ENCODE results near the gene COPS3. TPM values are rescaled to one million over a fixed set of nuclear protein-coding genes. Genes with fewer than 3 reads are reported as not detected.

COPS3 gene
- total and polyA plus RNA-seq, 2 of the 4 experiments (the other 2 are of a cell fraction), result 71.4 to 144 TPM

DNA sequence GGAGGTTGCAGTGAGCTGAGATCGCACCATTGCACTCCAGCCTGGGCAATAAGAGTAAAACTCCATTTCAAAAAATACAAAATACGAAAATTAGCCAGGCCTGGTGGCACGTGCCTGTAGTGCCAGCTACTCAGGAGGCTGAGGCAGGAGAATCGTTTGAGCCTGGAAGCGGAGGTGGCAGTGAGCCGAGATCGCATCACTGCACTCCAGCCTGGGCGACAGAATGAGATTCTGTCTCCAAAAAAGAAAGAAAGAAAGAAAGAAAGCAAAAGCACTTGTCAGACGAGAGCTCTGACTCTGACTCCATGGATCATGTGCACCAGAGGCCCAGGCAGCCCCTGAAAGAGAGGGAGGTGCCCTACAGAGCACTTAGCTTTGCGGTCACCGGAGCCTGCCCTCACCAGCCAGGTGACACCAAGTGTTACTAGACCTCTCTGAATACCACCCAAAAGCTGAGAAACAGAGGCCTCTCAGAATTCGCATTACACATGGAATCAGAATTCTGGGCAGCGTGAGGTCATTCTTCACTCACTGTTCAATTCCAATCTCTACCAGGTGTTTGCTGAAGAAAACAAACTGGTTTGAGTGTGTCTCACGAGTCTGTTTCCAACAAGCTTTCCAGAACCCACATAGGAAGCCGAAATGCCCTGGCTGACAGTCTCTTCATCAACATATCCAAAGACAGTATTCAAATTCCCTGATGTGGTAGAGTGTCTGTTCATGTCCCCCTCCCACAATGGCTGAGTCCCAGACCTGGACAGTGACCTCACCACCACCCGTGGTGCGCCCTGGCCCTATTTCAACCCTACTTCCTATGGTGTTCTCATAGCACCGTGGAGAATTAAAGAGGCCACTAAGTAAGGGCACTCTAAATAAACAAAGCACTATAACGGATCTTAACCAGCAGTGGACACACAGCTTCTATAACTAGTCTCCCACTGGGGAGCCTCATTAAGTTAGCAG lies 45.6 kb downstream of the COPS3 start:
- H3K18ac ChIP-seq (ENCODE audit: low read depth, low read length), result no peak overlapping the region
- peaks cover 20 to 59% of the 10 kb centered on the region in 2 experiments for H3K79me1 ChIP-seq (ENCODE audit: low read depth in 1 of 2, low read length in 2 of 2)
- peaks cover 9% of the 10 kb centered on the region for H3K9me1 ChIP-seq (ENCODE audit: insufficient read depth, low read length)
- BruUV-seq (replicated peaks), result no TSS peak
- no peak overlapping the region for H3K4ac ChIP-seq (ENCODE audit: low read depth, low read length)
- H2BK15ac ChIP-seq (ENCODE audit: low read depth, low read length), result no peak overlapping the region
- no peak overlapping the region for H2BK20ac ChIP-seq (ENCODE audit: low read depth, low read length)
- H4K91ac ChIP-seq (ENCODE audit: insufficient read depth, low read depth, low read length), result no peak overlapping the region
- H2BK120ac ChIP-seq (ENCODE audit: low read depth, low read length), result no peak overlapping the region
- H4K20me1 ChIP-seq (ENCODE audit: insufficient read depth, low read length), result peaks cover 47% of the 10 kb centered on the region
- in situ Hi-C loops (cut with MboI; ENCODE audit: low sequenced_read_pairs) (no loop called here), intact Hi-C loops (cut with micrococcal nuclease) (loop anchor here (1.0 kb wide), 1 partner anchor 93 kb away; no protein-coding TSS in a partner anchor), dilution Hi-C loops (cut with HindIII; ENCODE audit: low sequenced_read_pairs, unreplicated experiment) (no loop called here)
- CTCF ChIA-PET, result no interaction called here
- TF ChIP-seq, protein P1, sequence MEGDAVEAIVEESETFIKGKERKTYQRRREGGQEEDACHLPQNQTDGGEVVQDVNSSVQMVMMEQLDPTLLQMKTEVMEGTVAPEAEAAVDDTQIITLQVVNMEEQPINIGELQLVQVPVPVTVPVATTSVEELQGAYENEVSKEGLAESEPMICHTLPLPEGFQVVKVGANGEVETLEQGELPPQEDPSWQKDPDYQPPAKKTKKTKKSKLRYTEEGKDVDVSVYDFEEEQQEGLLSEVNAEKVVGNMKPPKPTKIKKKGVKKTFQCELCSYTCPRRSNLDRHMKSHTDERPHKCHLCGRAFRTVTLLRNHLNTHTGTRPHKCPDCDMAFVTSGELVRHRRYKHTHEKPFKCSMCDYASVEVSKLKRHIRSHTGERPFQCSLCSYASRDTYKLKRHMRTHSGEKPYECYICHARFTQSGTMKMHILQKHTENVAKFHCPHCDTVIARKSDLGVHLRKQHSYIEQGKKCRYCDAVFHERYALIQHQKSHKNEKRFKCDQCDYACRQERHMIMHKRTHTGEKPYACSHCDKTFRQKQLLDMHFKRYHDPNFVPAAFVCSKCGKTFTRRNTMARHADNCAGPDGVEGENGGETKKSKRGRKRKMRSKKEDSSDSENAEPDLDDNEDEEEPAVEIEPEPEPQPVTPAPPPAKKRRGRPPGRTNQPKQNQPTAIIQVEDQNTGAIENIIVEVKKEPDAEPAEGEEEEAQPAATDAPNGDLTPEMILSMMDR (conservative IDR thresholded peaks at IDR 0.05; ENCODE audit: low read depth, low read length), result no peak
- WGBS, 2 experiments (ENCODE audit: extremely low coverage in 2 of 2, insufficient read length in 1 of 2), result 88% methylated on average over 6 of the region's 19 CpGs; no CpG with 5 or more reads in 1 of the 2 experiments
- H3K9me3 ChIP-seq (ENCODE audit: control insufficient read depth, insufficient read depth, low read length), result no peaks in the 10 kb centered on the region
- no peak overlapping the region for H2BK5ac ChIP-seq (ENCODE audit: low read depth, low read length, poor library complexity, severe bottlenecking)
- H3K4me3 ChIP-seq (ENCODE audit: insufficient read depth, low read depth, low read length), result peak overlapping the region; percentile 93
- H3K4me1 ChIP-seq (ENCODE audit: control insufficient read depth, insufficient read depth, low read length), result peaks cover 4% of the 10 kb centered on the region
- H2AK5ac ChIP-seq (ENCODE audit: low read depth, low read length), result peak overlapping the region; percentile 20; the same call in 1 of the 2 replicates
- H2AFZ ChIP-seq (replicated peaks; ENCODE audit: low read length, poor library complexity), result no peak overlapping the region
- POLR2A ChIA-PET (ENCODE audit: unreplicated experiment), result interaction anchor here (0.5 kb wide), 1 partner anchor 27 kb away, joined by 8 read pairs; no protein-coding TSS in a partner anchor
- H3K27me3 ChIP-seq (ENCODE audit: control insufficient read depth, insufficient read depth, low read length), result no peaks in the 10 kb centered on the region
- H4K5ac ChIP-seq (ENCODE audit: low read depth, low read length), result no peak overlapping the region
- peak overlapping the region; percentile 67; the same call in 1 of the 2 replicates for H3K14ac ChIP-seq (replicated peaks; ENCODE audit: low read depth, low read length)
- H3K27ac ChIP-seq (ENCODE audit: insufficient read depth, low read length), result 0 out of 2 replicates have a peak overlapping the region, but pooled peaks have one; percentile 12
- H3K4me2 ChIP-seq (ENCODE audit: low read depth, low read length), result peak overlapping the region; percentile 96
- H3K23ac ChIP-seq (ENCODE audit: low read depth, low read length), result peak overlapping the region; percentile 87
- no peak overlapping the region for H4K8ac ChIP-seq (ENCODE audit: low read depth in 2 of 2, low read length in 2 of 2)
- peaks cover 17% of the 10 kb centered on the region for H3K36me3 ChIP-seq (ENCODE audit: control insufficient read depth, insufficient read depth, low read length)
- ATAC-seq (ENCODE audit: low read depth) (peak; percentile 8; the same call in 1 of the 2 replicates), DNase-seq (peak; percentile 44)
- H3K9ac ChIP-seq (ENCODE audit: low read depth, low read length), result peak overlapping the region; percentile 97
- H2AK9ac ChIP-seq (replicated peaks; ENCODE audit: low read depth, low read length, poor library complexity), result peak overlapping the region; percentile 96
- H3K56ac ChIP-seq (ENCODE audit: extremely low read depth, insufficient read depth, low read length), result peak overlapping the region; percentile 35; the same call in 1 of the 2 replicates
